Epithelial cell of esophagus (primary cell): Measurements from ENCODE around the gene GET4.

Experiments used
- DNase-seq: peaks from one replicate; pipeline ENCODE4 v3.0.0; 2010; ENCODE audit warnings: low read depth
- H3K4me3 ChIP-seq: 2 replicates; pipeline ENCODE4 v1.5.1; 2011; ENCODE audit warnings: mild to moderate bottlenecking, low read length, control low read depth
- TF ChIP-seq, protein P1 (sequence below): IDR thresholded peaks from 2 replicates; pipeline ENCODE4 v1.5.1; 2011; ENCODE audit warnings: low read depth, mild to moderate bottlenecking, low read length, control low read depth, inconsistent platforms; ENCODE audit not compliant: insufficient read depth; ENCODE audit errors: missing control alignments

GET4 gene

GRCh38 chr7:927031-927671 lies 50.8 kb downstream of the GET4 start:
- H3K4me3 ChIP-seq, result no peak overlapping the region
- TF ChIP-seq, protein P1, sequence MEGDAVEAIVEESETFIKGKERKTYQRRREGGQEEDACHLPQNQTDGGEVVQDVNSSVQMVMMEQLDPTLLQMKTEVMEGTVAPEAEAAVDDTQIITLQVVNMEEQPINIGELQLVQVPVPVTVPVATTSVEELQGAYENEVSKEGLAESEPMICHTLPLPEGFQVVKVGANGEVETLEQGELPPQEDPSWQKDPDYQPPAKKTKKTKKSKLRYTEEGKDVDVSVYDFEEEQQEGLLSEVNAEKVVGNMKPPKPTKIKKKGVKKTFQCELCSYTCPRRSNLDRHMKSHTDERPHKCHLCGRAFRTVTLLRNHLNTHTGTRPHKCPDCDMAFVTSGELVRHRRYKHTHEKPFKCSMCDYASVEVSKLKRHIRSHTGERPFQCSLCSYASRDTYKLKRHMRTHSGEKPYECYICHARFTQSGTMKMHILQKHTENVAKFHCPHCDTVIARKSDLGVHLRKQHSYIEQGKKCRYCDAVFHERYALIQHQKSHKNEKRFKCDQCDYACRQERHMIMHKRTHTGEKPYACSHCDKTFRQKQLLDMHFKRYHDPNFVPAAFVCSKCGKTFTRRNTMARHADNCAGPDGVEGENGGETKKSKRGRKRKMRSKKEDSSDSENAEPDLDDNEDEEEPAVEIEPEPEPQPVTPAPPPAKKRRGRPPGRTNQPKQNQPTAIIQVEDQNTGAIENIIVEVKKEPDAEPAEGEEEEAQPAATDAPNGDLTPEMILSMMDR, result no peak
- no peak for DNase-seq

DNA sequence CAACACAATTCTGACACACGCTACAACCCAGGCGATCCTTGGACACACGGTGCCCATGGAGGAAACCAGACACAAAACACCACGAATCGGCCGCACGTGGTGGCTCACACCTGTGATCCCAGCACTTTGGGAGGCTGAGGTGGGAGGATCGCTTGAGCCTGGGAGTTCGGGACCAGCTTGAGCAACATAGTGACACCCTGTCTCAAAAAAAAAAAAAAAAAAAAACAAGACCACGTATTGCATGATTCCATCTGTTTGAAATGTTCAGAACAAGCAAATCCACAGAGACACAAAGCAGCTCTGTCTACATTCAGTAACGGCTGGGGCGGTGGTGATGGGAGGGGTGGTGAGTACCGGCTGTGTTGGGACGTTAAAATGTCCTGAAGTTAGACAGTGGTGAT lies 53.0 kb downstream of the GET4 start:
- DNase-seq, result no peak
- TF ChIP-seq, protein P1, result no peak
- no peak overlapping the region for H3K4me3 ChIP-seq

GRCh38 chr7:930975-931758 lies 54.8 kb downstream of the GET4 start:
- TF ChIP-seq, protein P1, result no peak
- H3K4me3 ChIP-seq, result no peak overlapping the region

GRCh38 chr7:931871-932650 lies 55.7 kb downstream of the GET4 start:
- no peak for DNase-seq

More at GRCh38 chr7:930975-931758, 54.8 kb downstream of the GET4 start:
- DNase-seq, result no peak

DNA sequence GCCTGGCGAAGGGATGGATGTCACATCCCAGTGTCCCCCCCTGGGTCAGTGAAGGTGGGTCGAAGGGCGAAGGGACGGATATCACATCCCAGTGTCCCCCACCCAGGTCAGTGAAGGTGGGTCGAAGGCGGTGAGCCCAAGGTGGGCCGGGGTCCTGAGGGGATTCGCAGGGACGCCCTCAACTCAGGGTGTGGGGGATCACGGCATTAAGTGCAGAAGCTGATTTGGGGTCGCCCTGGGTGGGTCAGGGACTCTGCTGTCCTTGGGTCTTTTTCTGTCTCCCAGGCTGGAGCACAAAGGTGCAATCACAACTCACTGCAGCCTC lies 56.3 kb downstream of the GET4 start:
- TF ChIP-seq, protein P1, result no peak
- no peak for DNase-seq
- no peak overlapping the region for H3K4me3 ChIP-seq

More at GRCh38 chr7:931871-932650, 55.7 kb downstream of the GET4 start:
- TF ChIP-seq, protein P1, result no peak
- no peak overlapping the region for H3K4me3 ChIP-seq

GRCh38 chr7:934469-935163 lies 58.3 kb downstream of the GET4 start:
- no peak overlapping the region for H3K4me3 ChIP-seq
- TF ChIP-seq, protein P1, result no peak
- DNase-seq, result no peak
